IMR-90 (cell line): Measurements from ENCODE around the gene FAXDC2. TPM values are rescaled to one million over a fixed set of nuclear protein-coding genes. Genes with fewer than 3 reads are reported as not detected.

Experiments
- ATAC-seq: fragments of 200-7000 bp; cut with Tn5 transposase; 2 replicates; pipeline ENCODE4 v1.9.1; 2020; ENCODE audit warnings: low read depth, mild to moderate bottlenecking, moderate library complexity
- BruUV-seq: library from RNA; stranded (reverse); fragments of 400-500 nt; replicated peaks from 2 replicates; lab custom pipeline; 2021; lab: Mats Ljungman, UMichigan
- CTCF ChIA-PET: fragments of 300-600 bp; formaldehyde crosslinking; extraction: SDS; loops from one replicate; lab custom pipeline; 2021; ENCODE audit warnings: antibody characterized with exemption; lab: Yijun Ruan, JAX
- POLR2A ChIA-PET: fragments of 300-600 bp; sonication (Branson Sonifier 250); formaldehyde crosslinking; loops from one replicate; lab custom pipeline; 2022; ENCODE audit warnings: antibody characterized with exemption; ENCODE audit not compliant: unreplicated experiment; lab: Charles Lee
- DNase-seq: peaks from one replicate; pipeline ENCODE4 v3.0.0; 2013
- H2AFZ ChIP-seq: replicated peaks from 2 replicates; pipeline ENCODE3; 2013; ENCODE audit warnings: low read length, mild to moderate bottlenecking; ENCODE audit not compliant: poor library complexity
- H2AK5ac ChIP-seq: 2 replicates; pipeline ENCODE4 v1.6.1; 2013; ENCODE audit warnings: low read depth, low read length, inconsistent platforms
- H2AK9ac ChIP-seq: replicated peaks from 2 replicates; pipeline ENCODE3; 2013; ENCODE audit warnings: mild to moderate bottlenecking, low read depth, low read length, moderate library complexity; ENCODE audit not compliant: poor library complexity
- H2BK120ac ChIP-seq: 2 replicates; pipeline ENCODE4 v1.6.1; 2013; ENCODE audit warnings: low read depth, low read length, inconsistent platforms
- H2BK15ac ChIP-seq: 3 replicates; pipeline ENCODE4 v1.6.1; 2013; ENCODE audit warnings: low read depth, low read length, inconsistent platforms
- H2BK20ac ChIP-seq: 2 replicates; pipeline ENCODE4 v1.6.1; 2013; ENCODE audit warnings: low read depth, mild to moderate bottlenecking, inconsistent platforms, low read length, moderate library complexity
- H2BK5ac ChIP-seq: 2 replicates; pipeline ENCODE4 v1.6.1; 2013; ENCODE audit warnings: mild to moderate bottlenecking, low read depth, low read length, inconsistent platforms; ENCODE audit not compliant: poor library complexity, severe bottlenecking
- H3K14ac ChIP-seq: replicated peaks from 2 replicates; pipeline ENCODE4 v1.6.1; 2013; ENCODE audit warnings: low read depth, low read length, inconsistent platforms
- H3K18ac ChIP-seq: 2 replicates; pipeline ENCODE4 v1.6.1; 2013; ENCODE audit warnings: low read depth, low read length, control low read depth
- H3K23ac ChIP-seq: 2 replicates; pipeline ENCODE4 v1.6.1; 2013; ENCODE audit warnings: low read depth, low read length, inconsistent platforms
- H3K27ac ChIP-seq: 2 replicates; pipeline ENCODE4 v1.5.1; 2013; ENCODE audit warnings: mild to moderate bottlenecking, control low read depth, low read length; ENCODE audit not compliant: insufficient read depth
- H3K27me3 ChIP-seq: 2 replicates; pipeline ENCODE4 v1.6.1; 2013; ENCODE audit warnings: low read length; ENCODE audit not compliant: control insufficient read depth, insufficient read depth
- H3K36me3 ChIP-seq: 2 replicates; pipeline ENCODE4 v1.6.1; 2013; ENCODE audit warnings: low read length, mixed read lengths; ENCODE audit not compliant: control insufficient read depth, insufficient read depth
- H3K4ac ChIP-seq: 2 replicates; pipeline ENCODE4 v1.6.1; 2013; ENCODE audit warnings: low read depth, low read length, inconsistent platforms
- H3K4me1 ChIP-seq: 2 replicates; pipeline ENCODE4 v1.6.1; 2013; ENCODE audit warnings: low read length, mixed read lengths; ENCODE audit not compliant: control insufficient read depth, insufficient read depth
- H3K4me2 ChIP-seq: 2 replicates; pipeline ENCODE4 v1.6.1; 2013; ENCODE audit warnings: low read depth, mild to moderate bottlenecking, control low read depth, low read length, moderate library complexity
- H3K4me3 ChIP-seq: 2 replicates; pipeline ENCODE4 v1.5.1; 2013; ENCODE audit warnings: low read depth, mild to moderate bottlenecking, control low read depth, low read length, moderate library complexity; ENCODE audit not compliant: insufficient read depth
- H3K56ac ChIP-seq: 2 replicates; pipeline ENCODE4 v1.6.1; 2013; ENCODE audit warnings: low read length, inconsistent platforms; ENCODE audit not compliant: insufficient read depth; ENCODE audit errors: extremely low read depth
- H3K79me1 ChIP-seq, 2 experiments: 2 replicates each; pipeline ENCODE4 v1.6.1; 2013; ENCODE audit warnings: low read length in 2 of 2, inconsistent platforms in 1 of 2, low read depth in 1 of 2
- H3K9ac ChIP-seq: 2 replicates; pipeline ENCODE4 v1.6.1; 2013; ENCODE audit warnings: low read depth, low read length, control low read depth
- H3K9me1 ChIP-seq: 2 replicates; pipeline ENCODE4 v1.6.1; 2013; ENCODE audit warnings: low read length, inconsistent platforms; ENCODE audit not compliant: insufficient read depth
- H3K9me3 ChIP-seq: 2 replicates; pipeline ENCODE4 v1.6.1; 2013; ENCODE audit warnings: low read length; ENCODE audit not compliant: control insufficient read depth, insufficient read depth
- H4K20me1 ChIP-seq: 2 replicates; pipeline ENCODE4 v1.6.1; 2013; ENCODE audit warnings: low read length, inconsistent platforms; ENCODE audit not compliant: insufficient read depth
- H4K5ac ChIP-seq: 2 replicates; pipeline ENCODE4 v1.6.1; 2013; ENCODE audit warnings: mild to moderate bottlenecking, low read depth, low read length, control low read depth
- H4K8ac ChIP-seq, 2 experiments: 2 replicates each; pipeline ENCODE4 v1.6.1; 2013; ENCODE audit warnings: low read depth in 2 of 2, low read length in 2 of 2, control low read depth in 1 of 2, inconsistent platforms in 1 of 2
- H4K91ac ChIP-seq: 2 replicates; pipeline ENCODE4 v1.6.1; 2013; ENCODE audit warnings: low read depth, low read length, inconsistent platforms; ENCODE audit not compliant: insufficient read depth
- FOS ChIP-seq: fragments of 150-350 bp; IDR thresholded peaks from 2 replicates; pipeline ENCODE4 v1.6.1; 2016; ENCODE audit warnings: low read depth, low read length
- RCOR1 ChIP-seq: IDR thresholded peaks from 2 replicates; pipeline ENCODE4 v1.6.1; 2012; ENCODE audit warnings: mild to moderate bottlenecking, low read length, improper control_type of control experiment; ENCODE audit not compliant: insufficient replicate concordance
- WGBS, 2 experiments: methylation state at CpG; one replicate each; pipeline versions ENCODE4 v1.1.5 to v1.1.7; 2013; ENCODE audit warnings: missing lambda C conversion rate in 2 of 2; ENCODE audit not compliant: insufficient read length in 1 of 2; ENCODE audit errors: extremely low coverage in 2 of 2; 5-methylcytosine and 5-hydroxymethylcytosine counted together
- dilution Hi-C: fragments of 300-500 bp; cut with HindIII; formaldehyde crosslinking; loops from one replicate; pipeline ENCODE4 v1.14.3; 2018; ENCODE audit warnings: low sequenced_read_pairs; ENCODE audit not compliant: unreplicated experiment
- in situ Hi-C: fragments of 300-500 bp; cut with MboI; formaldehyde crosslinking; loops from 3 replicates; pipeline ENCODE4 v1.14.3; 2019; ENCODE audit warnings: low sequenced_read_pairs, inconsistent platforms, mixed read lengths
- intact Hi-C: fragments of 100-400 bp; cut with micrococcal nuclease; formaldehyde crosslinking; loops from 2 replicates; pipeline ENCODE4 v1.10.0; 2022
- microRNA-seq, 2 experiments: library from miRNA; stranded (forward) in 1 of 2; unstranded in 1 of 2; fragments of 10-50 nt in 1 of 2; fragments of <30 nt in 1 of 2; gene quantifications in 1 of 2; microRNA quantifications in 1 of 2; one replicate each; pipeline versions ENCODE3 to v1.1.0; 2013 to 2020; ENCODE audit not compliant: insufficient read depth in 1 of 2, insufficient read length in 1 of 2, unreplicated experiment in 1 of 2
- polyA plus RNA-seq, 3 experiments: library from polyadenylated mRNA; depleted of rRNA; stranded (reverse); fragments of >200 nt; gene quantifications; 2 replicates each; pipeline ENCODE4 v1.2.3, GENCODE V29; 2012; ENCODE audit warnings: low replicate concordance in 1 of 3
- small RNA-seq, 5 experiments: library from RNA; depleted of rRNA; stranded (forward); fragments of <200 nt; gene quantifications; one replicate each; pipeline ENCODE3, GENCODE V24; 2012
- total RNA-seq: library from RNA; depleted of rRNA; stranded (reverse); fragments of >200 nt; gene quantifications from 2 replicates; pipeline ENCODE4 v1.2.3, GENCODE V29; 2012; rRNA removed
- TF ChIP-seq, protein P1 (sequence below): fragments of 150-350 bp; IDR thresholded peaks from 2 replicates; pipeline ENCODE4 v1.6.1; 2016; ENCODE audit warnings: low read depth, mild to moderate bottlenecking, low read length, moderate library complexity, borderline replicate concordance

FAXDC2 gene
- total and polyA plus RNA-seq, 2 of the 4 experiments (the other 2 are of a cell fraction) = 4.3 to 8.9 TPM

- Histone ChIP-seq H4K8ac (no peak overlapping the region), H2AK9ac (no peak overlapping the region), H3K14ac (no peak overlapping the region), H3K23ac (peak overlapping the region; percentile 35; the same call in 1 of the 2 replicates), H2AK5ac (0 out of 2 replicates have a peak overlapping the region, but pooled peaks have one; percentile 5), H3K4me3 (no peak overlapping the region), H3K79me1 (peaks cover 18 to 89% of the 10 kb centered on the region in 2 experiments), H3K4ac (no peak overlapping the region), H2BK15ac (no peak overlapping the region), H3K27ac (no peak overlapping the region), H4K5ac (no peak overlapping the region), H3K27me3 (no peaks in the 10 kb centered on the region), H3K56ac (no peak overlapping the region), H3K4me2 (no peak overlapping the region), H3K18ac (no peak overlapping the region), H2AFZ (no peak overlapping the region), H2BK5ac (no peak overlapping the region), H2BK20ac (no peak overlapping the region), H4K91ac (no peak overlapping the region), H3K9me3 (no peaks in the 10 kb centered on the region), H3K4me1 (peaks cover 24% of the 10 kb centered on the region), H4K20me1 (peaks cover 97% of the 10 kb centered on the region), H2BK120ac (no peak overlapping the region), H3K36me3 (no peaks in the 10 kb centered on the region), H3K9ac (no peak overlapping the region), H3K9me1 (peaks cover 64% of the 10 kb centered on the region)
- WGBS, 2 experiments = no CpG with 5 or more reads among the region's 2 CpGs
- in situ Hi-C loops (no loop called here), dilution Hi-C loops (no loop called here), intact Hi-C loops (no loop called here)
- ChIA-PET POLR2A (no interaction called here), CTCF (no interaction called here)
- TF ChIP-seq RCOR1 (no peak), FOS (no peak)
- TF ChIP-seq, protein P1, sequence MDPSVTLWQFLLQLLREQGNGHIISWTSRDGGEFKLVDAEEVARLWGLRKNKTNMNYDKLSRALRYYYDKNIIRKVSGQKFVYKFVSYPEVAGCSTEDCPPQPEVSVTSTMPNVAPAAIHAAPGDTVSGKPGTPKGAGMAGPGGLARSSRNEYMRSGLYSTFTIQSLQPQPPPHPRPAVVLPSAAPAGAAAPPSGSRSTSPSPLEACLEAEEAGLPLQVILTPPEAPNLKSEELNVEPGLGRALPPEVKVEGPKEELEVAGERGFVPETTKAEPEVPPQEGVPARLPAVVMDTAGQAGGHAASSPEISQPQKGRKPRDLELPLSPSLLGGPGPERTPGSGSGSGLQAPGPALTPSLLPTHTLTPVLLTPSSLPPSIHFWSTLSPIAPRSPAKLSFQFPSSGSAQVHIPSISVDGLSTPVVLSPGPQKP = no peak
- no TSS peak for BruUV-seq
- ATAC-seq (no peak), DNase-seq (no peak)
These were observed 80.3 kb downstream of the FAXDC2 start for GRCh38 chr5:154770111-154770510.

Small RNA genes within 50 kb of the gene (microRNA-seq; reads per million reads assigned to microRNA genes)
- gene MIR378H = 0 reads per million in 2 experiments

Small RNA genes within 50 kb of the gene (small RNA-seq; reads per million reads assigned to genes)
- gene MIR378H = 0 reads per million in 5 experiments

Other genes starting within 250 kb of the FAXDC2 start
- 41.9 and 47.3 TPM in 2 replicates for gene LARP1, start 95.2 kb downstream of the FAXDC2 start, total RNA-seq
- 70.3 and 77.4 TPM in 2 replicates for gene LARP1, start 95.2 kb downstream of the FAXDC2 start, polyA plus RNA-seq (2012; rRNA removed)
- gene CNOT8, start 8.0 kb upstream of the FAXDC2 start, total RNA-seq = 49.1 and 53.3 TPM in 2 replicates
- 35.1 and 41.4 TPM in 2 replicates for gene CNOT8, start 8.0 kb upstream of the FAXDC2 start, polyA plus RNA-seq (2012; rRNA removed)
- gene GEMIN5, start 87.6 kb upstream of the FAXDC2 start, total RNA-seq = 27.5 and 31.5 TPM in 2 replicates
- gene GEMIN5, start 87.6 kb upstream of the FAXDC2 start, polyA plus RNA-seq (2012; rRNA removed) = 8.1 and 9.0 TPM in 2 replicates
- gene MRPL22, start 90.5 kb upstream of the FAXDC2 start, total RNA-seq = 13.3 and 21.7 TPM in 2 replicates
- 58.0 and 58.5 TPM in 2 replicates for gene MRPL22, start 90.5 kb upstream of the FAXDC2 start, polyA plus RNA-seq (2012; rRNA removed)
- gene KIF4B, start 163.2 kb upstream of the FAXDC2 start, total RNA-seq = under 0.01 TPM in 2 replicates
- 0.03 TPM in 2 replicates for gene KIF4B, start 163.2 kb upstream of the FAXDC2 start, polyA plus RNA-seq (2012; rRNA removed)